Measurements from ENCODE around the gene PCDHGB6. TPM values are rescaled to one million over a fixed set of nuclear protein-coding genes. Genes with fewer than 3 reads are reported as not detected.
A peak's percentile ranks its signal among the peaks of the same experiment; 100 is the strongest.

The PCDHGB6 gene
- total and polyA plus RNA-seq, 2 donors from 2014 or later = 0.22 to 7.5 TPM

GRCh38 chr5:141362719-141363118, 45.1 kb upstream of the PCDHGB6 start:
- Histone ChIP-seq H3K27me3 (ENCODE audit: control insufficient read depth, insufficient read depth, low read length) (no peaks in the 10 kb centered on the region), H3K9me3 (ENCODE audit: control insufficient read depth in 2 of 3, insufficient read depth in 1 of 3, low read length in 3 of 3) (peaks cover 0 to 81% (median 29%) of the 10 kb centered on the region in 3 donors)

GRCh38 chr5:141363952-141364660, 43.7 kb upstream of the PCDHGB6 start, which contains the start of gene PCDHGA5:
PCDHGA5 (plus strand) TSS chr5:141364162; CDS start chr5:141364331, 169 bp downstream.
- no peak for FAIRE-seq
- Histone ChIP-seq H3K9ac (ENCODE audit: low read length in 3 of 3) (no peak within 1 kb of the TSS), H3K4me3 (ENCODE audit: low read length in 3 of 3) (peak within 1 kb of the TSS in 2 of 3 donors; percentile 7 to 21), H3K27me3 (ENCODE audit: control insufficient read depth, insufficient read depth, low read length) (no peaks in the 10 kb centered on the region), H3K27ac (ENCODE audit: low read depth in 2 of 2, low read length in 2 of 2) (no peak within 1 kb of the TSS), H3K36me3 (ENCODE audit: control insufficient read depth in 2 of 3, insufficient read depth in 3 of 3, low read length in 3 of 3) (no peaks in the 10 kb centered on the region), H3K4me1 (ENCODE audit: control insufficient read depth in 2 of 3, insufficient read depth in 2 of 3, low read depth in 1 of 3, low read length in 3 of 3) (no peaks in the 10 kb centered on the region), H3K9me3 (ENCODE audit: control insufficient read depth in 2 of 3, insufficient read depth in 1 of 3, low read length in 3 of 3) (peaks cover 0 to 74% (median 29%) of the 10 kb centered on the region in 3 donors)
- no peak for DNase-seq
- TF ChIP-seq CTCF (IDR thresholded peaks at IDR 0.05; ENCODE audit: borderline replicate concordance, extremely low read depth, insufficient read depth) = no peak
- intact Hi-C loops (cut with DNase I) = no loop called here

More at GRCh38 chr5:141362719-141363118, 45.1 kb upstream of the PCDHGB6 start:
- Histone ChIP-seq H3K27ac (ENCODE audit: low read depth in 2 of 2, low read length in 2 of 2) (no peak overlapping the region), H3K4me1 (ENCODE audit: control insufficient read depth in 2 of 3, insufficient read depth in 2 of 3, low read depth in 1 of 3, low read length in 3 of 3) (no peaks in the 10 kb centered on the region), H3K36me3 (ENCODE audit: control insufficient read depth in 2 of 3, insufficient read depth in 3 of 3, low read length in 3 of 3) (no peaks in the 10 kb centered on the region), H3K4me3 (ENCODE audit: low read length in 3 of 3) (no peak overlapping the region), H3K9ac (ENCODE audit: low read length in 3 of 3) (no peak overlapping the region)
- TF ChIP-seq CTCF (IDR thresholded peaks at IDR 0.05; ENCODE audit: borderline replicate concordance, extremely low read depth, insufficient read depth) = no peak
- intact Hi-C loops (cut with DNase I) = no loop called here
- FAIRE-seq (no peak), DNase-seq (no peak)

- TF ChIP-seq CTCF (IDR thresholded peaks at IDR 0.05; ENCODE audit: borderline replicate concordance, extremely low read depth, insufficient read depth) = no peak
- intact Hi-C loops (cut with DNase I) = no loop called here
- peak overlapping the region in 1 of 3 donors; percentile 3 for H3K4me3 ChIP-seq (ENCODE audit: low read length in 3 of 3)
- H3K4me1 ChIP-seq (ENCODE audit: control insufficient read depth in 2 of 3, insufficient read depth in 2 of 3, low read depth in 1 of 3, low read length in 3 of 3) = no peaks in the 10 kb centered on the region
- H3K36me3 ChIP-seq (ENCODE audit: control insufficient read depth in 2 of 3, insufficient read depth in 3 of 3, low read length in 3 of 3) = no peaks in the 10 kb centered on the region
- H3K9ac ChIP-seq (ENCODE audit: low read length in 3 of 3) = no peak overlapping the region
- FAIRE-seq (no peak), DNase-seq (no peak)
- H3K9me3 ChIP-seq (ENCODE audit: control insufficient read depth in 2 of 3, insufficient read depth in 1 of 3, low read length in 3 of 3) = peaks cover 0 to 66% (median 27%) of the 10 kb centered on the region in 3 donors
- no peak overlapping the region for H3K27ac ChIP-seq (ENCODE audit: low read depth in 2 of 2, low read length in 2 of 2)
- no peaks in the 10 kb centered on the region for H3K27me3 ChIP-seq (ENCODE audit: control insufficient read depth, insufficient read depth, low read length)
Measured at GRCh38 chr5:141366016-141366896, 41.6 kb upstream of the PCDHGB6 start.

All from kidney (tissue), 14 donors.